ENCODE measurements around the gene SEMA4B. TPM values are rescaled to one million over a fixed set of nuclear protein-coding genes. Genes with fewer than 3 reads are reported as not detected.
A peak's percentile ranks its signal among the peaks of the same experiment; 100 is the strongest.

The SEMA4B gene
- total and polyA plus RNA-seq, 3 experiments from 2014 or later = 6.9 to 10.1 (median 8.8) TPM

- ChIA-PET POLR2A (no interaction called here), CTCF (no interaction called here)
- Mint-ChIP-seq H3K4me3 (no peak overlapping the region), H3K9me3 (no peaks in the 10 kb centered on the region), H3K27me3 (no peaks in the 10 kb centered on the region), H3K4me1 (peaks cover 19 to 32% (median 23%) of the 10 kb centered on the region in 3 donors), H3K36me3 (peaks cover 0 to 19% (median 2%) of the 10 kb centered on the region in 3 donors), H3K27ac (peak overlapping the region in 2 of 8 donors; percentile 8 to 75)
- Histone ChIP-seq H3K36me3 (ENCODE audit: insufficient read depth, low read length) (no peaks in the 10 kb centered on the region), H3K4me1 (ENCODE audit: insufficient read depth, low read length) (peaks cover 10% of the 10 kb centered on the region), H3K27ac (ENCODE audit: low read depth, low read length) (no peak overlapping the region), H3K9me3 (ENCODE audit: low read length) (no peaks in the 10 kb centered on the region), H3K27me3 (ENCODE audit: insufficient read depth, low read length, poor library complexity, severe bottlenecking) (no peaks in the 10 kb centered on the region), H3K4me3 (ENCODE audit: low read length) (no peak overlapping the region)
- DNase-seq = no peak
Measured at GRCh38 chr15:90211009-90211408, 9.9 kb downstream of the SEMA4B start.

- ChIA-PET CTCF (no interaction called here), POLR2A (no interaction called here)
- Histone ChIP-seq H3K4me3 (ENCODE audit: low read length) (no peak overlapping the region), H3K27ac (ENCODE audit: low read depth, low read length) (no peak overlapping the region), H3K4me1 (ENCODE audit: insufficient read depth, low read length) (peaks cover 10% of the 10 kb centered on the region), H3K9me3 (ENCODE audit: low read length) (no peaks in the 10 kb centered on the region), H3K27me3 (ENCODE audit: insufficient read depth, low read length, poor library complexity, severe bottlenecking) (no peaks in the 10 kb centered on the region), H3K36me3 (ENCODE audit: insufficient read depth, low read length) (no peaks in the 10 kb centered on the region)
- Mint-ChIP-seq H3K9me3 (no peaks in the 10 kb centered on the region), H3K36me3 (peaks cover 0 to 14% (median 2%) of the 10 kb centered on the region in 3 donors), H3K27me3 (no peaks in the 10 kb centered on the region), H3K4me1 (peaks cover 20 to 32% (median 27%) of the 10 kb centered on the region in 3 donors), H3K27ac (peak overlapping the region in 1 of 8 donors; percentile 67), H3K4me3 (no peak overlapping the region)
- no peak for DNase-seq
Measured at GRCh38 chr15:90211440-90212143, 10.5 kb downstream of the SEMA4B start.

DNA sequence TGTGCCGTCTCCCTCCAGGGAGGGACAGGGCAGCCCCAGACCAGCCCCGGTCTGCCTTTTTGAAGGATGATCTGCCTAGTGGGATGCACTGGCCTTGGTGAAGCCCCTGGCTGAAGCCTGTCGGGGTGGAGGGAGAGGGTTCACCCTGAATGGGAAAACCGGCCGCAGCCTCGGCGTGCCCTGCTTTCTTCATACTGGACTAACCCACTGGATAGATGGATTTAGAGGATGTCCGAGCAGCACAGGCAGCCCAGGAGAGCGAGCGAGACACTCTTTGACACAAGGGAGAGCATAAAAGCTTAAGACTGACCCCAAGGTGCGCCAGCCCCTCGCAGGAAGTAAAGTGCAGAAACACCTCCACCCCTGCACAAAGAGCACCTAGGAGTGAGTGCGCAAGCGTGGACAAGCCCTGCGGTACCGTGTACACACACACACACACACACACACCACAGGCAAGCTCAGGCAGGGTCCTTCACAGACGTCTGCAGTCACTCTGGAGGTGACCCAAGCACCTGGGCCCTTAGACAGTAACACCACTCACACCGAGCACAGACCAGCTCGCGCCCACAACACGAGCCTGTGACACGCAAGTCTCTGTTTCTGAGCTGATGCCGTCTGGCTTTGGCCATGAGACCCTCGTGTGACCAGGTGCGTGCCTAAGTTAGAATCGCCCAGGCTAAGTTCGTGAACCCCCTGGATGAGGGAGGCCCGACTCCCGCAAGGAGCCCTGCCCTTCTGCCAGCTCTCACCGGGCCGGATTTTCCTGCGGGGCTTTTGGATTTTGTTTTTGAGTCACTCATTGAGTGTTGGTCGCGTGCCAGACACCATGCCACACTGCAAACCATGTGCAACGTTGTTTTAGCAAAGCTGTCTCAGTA, 11.3 kb downstream of the SEMA4B start:
- no peak overlapping the region for H3K4me3 ChIP-seq (ENCODE audit: low read length)
- no peaks in the 10 kb centered on the region for H3K9me3 Mint-ChIP-seq
- ChIA-PET POLR2A (no interaction called here), CTCF (interaction anchor here (0.9 to 1.4 kb wide), 3 partner anchors 9 to 12 kb away, joined by 3 read pairs; partner anchors contain the start of gene SEMA4B)
- H3K27me3 ChIP-seq (ENCODE audit: insufficient read depth, low read length, poor library complexity, severe bottlenecking) = no peaks in the 10 kb centered on the region
- H3K36me3 Mint-ChIP-seq = peaks cover 0 to 12% (median 2%) of the 10 kb centered on the region in 3 donors
- no peaks in the 10 kb centered on the region for H3K27me3 Mint-ChIP-seq
- no peaks in the 10 kb centered on the region for H3K9me3 ChIP-seq (ENCODE audit: low read length)
- H3K36me3 ChIP-seq (ENCODE audit: insufficient read depth, low read length) = no peaks in the 10 kb centered on the region
- no peak overlapping the region for H3K4me3 Mint-ChIP-seq
- H3K4me1 Mint-ChIP-seq = peaks cover 20 to 32% (median 32%) of the 10 kb centered on the region in 3 donors
- peak overlapping the region in 1 of 8 donors; percentile 75 for H3K27ac Mint-ChIP-seq
- peaks cover 10% of the 10 kb centered on the region for H3K4me1 ChIP-seq (ENCODE audit: insufficient read depth, low read length)
- no peak for DNase-seq
- no peak overlapping the region for H3K27ac ChIP-seq (ENCODE audit: low read depth, low read length)

DNA sequence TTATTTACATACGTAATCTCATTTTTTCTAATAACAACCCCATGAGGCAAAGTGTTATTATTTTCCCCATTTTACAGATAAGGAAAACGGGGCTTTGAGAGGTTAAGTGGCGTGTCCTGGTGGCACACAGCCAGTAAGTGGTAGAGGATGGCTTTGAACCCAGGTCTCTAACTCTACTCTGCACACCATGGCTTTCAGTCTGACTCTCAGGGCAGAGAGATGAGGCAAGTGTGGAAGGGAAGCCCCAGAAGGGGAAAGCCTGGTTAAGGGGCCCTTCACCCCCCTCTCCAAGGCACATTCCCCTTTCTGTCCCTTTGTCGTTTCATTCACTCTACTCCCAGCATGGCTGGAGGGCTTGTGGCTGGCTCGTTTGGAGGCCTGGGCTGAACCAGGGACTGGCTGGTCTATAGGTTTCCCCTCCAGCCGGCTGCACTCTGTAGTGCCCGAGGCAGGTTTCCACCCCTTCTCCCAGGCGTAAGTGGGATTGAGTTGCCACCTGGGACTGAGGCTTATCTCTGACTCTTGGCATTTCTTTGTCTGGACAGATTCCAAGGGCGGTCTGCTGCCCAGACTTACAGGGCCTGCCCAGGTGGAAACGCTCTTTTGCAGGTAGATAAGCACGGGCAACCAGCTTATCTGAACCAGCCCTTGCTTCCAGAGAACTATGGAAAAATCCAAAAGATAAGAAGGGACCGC, 12.1 kb downstream of the SEMA4B start:
- no peak for DNase-seq
- Mint-ChIP-seq H3K4me3 (no peak overlapping the region), H3K36me3 (peaks cover 0 to 12% (median 2%) of the 10 kb centered on the region in 3 donors), H3K9me3 (no peaks in the 10 kb centered on the region), H3K27me3 (no peaks in the 10 kb centered on the region), H3K27ac (peak overlapping the region in 2 of 8 donors; percentile 42 to 68), H3K4me1 (peaks cover 20 to 34% (median 32%) of the 10 kb centered on the region in 3 donors)
- peaks cover 10% of the 10 kb centered on the region for H3K4me1 ChIP-seq (ENCODE audit: insufficient read depth, low read length)
- no peaks in the 10 kb centered on the region for H3K27me3 ChIP-seq (ENCODE audit: insufficient read depth, low read length, poor library complexity, severe bottlenecking)
- ChIA-PET CTCF (interaction anchor here (0.9 to 1.4 kb wide), 4 partner anchors 8 to 14 kb away, joined by 3 read pairs; partner anchors contain the start of gene SEMA4B), POLR2A (no interaction called here)
- H3K36me3 ChIP-seq (ENCODE audit: insufficient read depth, low read length) = no peaks in the 10 kb centered on the region
- no peak overlapping the region for H3K4me3 ChIP-seq (ENCODE audit: low read length)
- H3K9me3 ChIP-seq (ENCODE audit: low read length) = no peaks in the 10 kb centered on the region
- H3K27ac ChIP-seq (ENCODE audit: low read depth, low read length) = no peak overlapping the region

DNA sequence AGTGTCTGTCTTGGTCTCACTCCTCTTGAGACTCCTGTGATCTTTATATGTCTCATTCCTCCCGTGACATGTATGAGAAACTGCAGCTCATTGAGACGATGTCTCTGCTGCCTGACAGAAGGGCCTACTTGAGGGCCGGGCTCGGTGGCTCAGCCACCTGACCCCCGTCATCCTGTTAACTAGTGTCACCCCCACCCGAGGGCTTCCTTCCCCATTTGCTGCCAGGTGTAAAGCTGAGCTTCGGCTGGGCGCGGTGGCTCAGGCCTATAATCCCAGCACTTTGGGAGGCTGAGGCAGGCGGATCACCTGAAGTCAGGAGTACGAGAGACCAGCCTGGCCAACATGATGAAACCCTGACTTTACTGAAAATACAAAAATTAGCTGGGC, 12.7 kb downstream of the SEMA4B start:
- H3K27ac Mint-ChIP-seq = peak overlapping the region in 2 of 8 donors; percentile 42 to 68
- ChIA-PET POLR2A (no interaction called here), CTCF (interaction anchor here (0.9 to 1.4 kb wide), 3 partner anchors 13 to 73 kb away, joined by 3 to 4 read pairs (median 3); no protein-coding TSS in a partner anchor)
- H3K36me3 Mint-ChIP-seq = peaks cover 0 to 14% (median 2%) of the 10 kb centered on the region in 3 donors
- Histone ChIP-seq H3K9me3 (ENCODE audit: low read length) (no peaks in the 10 kb centered on the region), H3K36me3 (ENCODE audit: insufficient read depth, low read length) (no peaks in the 10 kb centered on the region), H3K4me3 (ENCODE audit: low read length) (no peak overlapping the region), H3K4me1 (ENCODE audit: insufficient read depth, low read length) (peaks cover 10% of the 10 kb centered on the region), H3K27me3 (ENCODE audit: insufficient read depth, low read length, poor library complexity, severe bottlenecking) (no peaks in the 10 kb centered on the region), H3K27ac (ENCODE audit: low read depth, low read length) (no peak overlapping the region)
- H3K4me3 Mint-ChIP-seq = no peak overlapping the region
- H3K27me3 Mint-ChIP-seq = no peaks in the 10 kb centered on the region
- no peak for DNase-seq
- H3K4me1 Mint-ChIP-seq = peaks cover 23 to 38% (median 36%) of the 10 kb centered on the region in 3 donors
- H3K9me3 Mint-ChIP-seq = no peaks in the 10 kb centered on the region

- ChIA-PET CTCF (interaction anchor here (0.9 to 1.3 kb wide), 3 partner anchors 27 to 73 kb away, joined by 3 to 4 read pairs (median 3); no protein-coding TSS in a partner anchor), POLR2A (interaction anchor here (0.6 kb wide), 1 partner anchor 37 kb away, joined by 5 read pairs; no protein-coding TSS in a partner anchor)
- no peak overlapping the region for H3K27ac ChIP-seq (ENCODE audit: low read depth, low read length)
- no peaks in the 10 kb centered on the region for H3K27me3 ChIP-seq (ENCODE audit: insufficient read depth, low read length, poor library complexity, severe bottlenecking)
- H3K36me3 ChIP-seq (ENCODE audit: insufficient read depth, low read length) = no peaks in the 10 kb centered on the region
- no peak for DNase-seq
- no peak overlapping the region for H3K4me3 Mint-ChIP-seq
- no peaks in the 10 kb centered on the region for H3K27me3 Mint-ChIP-seq
- H3K27ac Mint-ChIP-seq = peak overlapping the region in 3 of 8 donors; percentile 15 to 29 (median 19)
- peaks cover 0 to 16% (median 3%) of the 10 kb centered on the region in 3 donors for H3K36me3 Mint-ChIP-seq
- peaks cover 7% of the 10 kb centered on the region for H3K4me1 ChIP-seq (ENCODE audit: insufficient read depth, low read length)
- no peaks in the 10 kb centered on the region for H3K9me3 Mint-ChIP-seq
- H3K9me3 ChIP-seq (ENCODE audit: low read length) = no peaks in the 10 kb centered on the region
- peaks cover 24 to 39% (median 32%) of the 10 kb centered on the region in 3 donors for H3K4me1 Mint-ChIP-seq
- no peak overlapping the region for H3K4me3 ChIP-seq (ENCODE audit: low read length)
Measured at GRCh38 chr15:90214553-90215196, 13.5 kb downstream of the SEMA4B start.

DNA sequence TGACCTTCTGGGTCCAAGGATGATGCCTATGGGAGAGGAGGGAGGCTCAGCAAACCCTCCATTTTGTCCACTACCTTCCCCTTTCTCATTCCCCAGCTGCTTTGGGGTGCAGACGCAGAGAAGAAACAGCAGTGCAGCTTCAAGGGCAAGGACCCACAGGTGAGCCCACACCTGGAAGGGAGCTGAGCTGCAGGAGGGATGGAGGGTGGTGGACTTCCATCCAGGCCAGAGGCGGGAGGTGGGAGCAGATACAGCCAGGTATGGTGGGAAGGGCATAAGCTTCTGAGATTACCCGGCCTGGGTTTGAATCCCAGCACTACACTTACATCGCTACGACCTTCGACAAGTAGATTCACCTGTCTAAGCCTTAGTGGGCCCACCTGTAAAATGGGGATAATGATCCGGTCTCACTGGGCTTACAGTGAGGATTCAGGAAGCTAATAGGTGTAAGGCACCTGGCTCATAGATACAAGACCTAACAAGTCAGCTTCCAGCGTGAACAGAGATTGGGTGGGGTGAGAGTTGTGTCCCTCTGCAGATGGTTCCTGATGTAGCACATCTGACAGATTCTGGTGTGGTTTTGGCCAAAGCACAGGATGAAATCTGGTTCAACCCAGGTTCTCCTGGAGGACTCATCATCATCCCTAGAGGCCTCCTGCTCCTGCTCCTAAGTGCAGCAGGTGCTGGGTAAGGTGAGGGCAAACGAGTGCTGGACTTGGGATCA, 16.7 kb downstream of the SEMA4B start:
- no peak overlapping the region for H3K4me3 ChIP-seq (ENCODE audit: low read length)
- H3K4me3 Mint-ChIP-seq = no peak overlapping the region
- H3K36me3 ChIP-seq (ENCODE audit: insufficient read depth, low read length) = no peaks in the 10 kb centered on the region
- H3K27ac ChIP-seq (ENCODE audit: low read depth, low read length) = no peak overlapping the region
- ChIA-PET CTCF (interaction anchor here (0.9 to 2.1 kb wide), 4 partner anchors 13 to 67 kb away, joined by 3 to 9 read pairs (median 3); no protein-coding TSS in a partner anchor), POLR2A (no interaction called here)
- H3K4me1 ChIP-seq (ENCODE audit: insufficient read depth, low read length) = no peaks in the 10 kb centered on the region
- H3K27me3 ChIP-seq (ENCODE audit: insufficient read depth, low read length, poor library complexity, severe bottlenecking) = no peaks in the 10 kb centered on the region
- H3K27ac Mint-ChIP-seq = peak overlapping the region in 2 of 8 donors; percentile 32 to 51
- no peak for DNase-seq
- peaks cover 11 to 26% (median 19%) of the 10 kb centered on the region in 3 donors for H3K4me1 Mint-ChIP-seq
- no peaks in the 10 kb centered on the region for H3K27me3 Mint-ChIP-seq
- H3K9me3 ChIP-seq (ENCODE audit: low read length) = no peaks in the 10 kb centered on the region
- no peaks in the 10 kb centered on the region for H3K9me3 Mint-ChIP-seq
- peaks cover 0 to 16% (median 3%) of the 10 kb centered on the region in 3 donors for H3K36me3 Mint-ChIP-seq
